Daoy (cell line): ENCODE results near the gene C11orf86. TPM values are rescaled to one million over a fixed set of nuclear protein-coding genes. Genes with fewer than 3 reads are reported as not detected.
"Not testable (repeated sequence)": the region's sequence is repeated elsewhere in the genome, so short reads cannot be mapped to it uniquely, and the experiment has no call there.

Experiments used
- DNase-seq: peaks from one replicate; pipeline ENCODE4 v3.0.0-alpha.2; 2015; ENCODE audit warnings: low read depth
- total RNA-seq: library from RNA; depleted of rRNA; stranded (reverse); fragments of >200 nt; shearing (Covaris generic); gene quantifications from 2 replicates; pipeline ENCODE4 v1.2.3, GENCODE V29; 2014

The C11orf86 gene
- total RNA-seq, 1 experiment from 2014 or later = not detected

GRCh38 chr11:66967670-66968425, 7.3 kb upstream of the C11orf86 start:
- peak; percentile 85 for DNase-seq

GRCh38 chr11:66969584-66970225, 5.4 kb upstream of the C11orf86 start:
- no peak for DNase-seq

- DNase-seq = no peak
Measured at GRCh38 chr11:66970371-66970806, 4.7 kb upstream of the C11orf86 start.

GRCh38 chr11:66970807-66971442, 4.2 kb upstream of the C11orf86 start:
- peak; percentile 95 for DNase-seq

- no peak for DNase-seq
Measured at GRCh38 chr11:66971488-66971887, 3.6 kb upstream of the C11orf86 start.

- no peak for DNase-seq
Measured at GRCh38 chr11:66973956-66974580, 1.0 kb upstream of the C11orf86 start.

GRCh38 chr11:66975405-66976027, 412 bp downstream of the C11orf86 start:
- DNase-seq = no peak

GRCh38 chr11:66976028-66976467, 944 bp downstream of the C11orf86 start:
- DNase-seq = peak; percentile 23

- no peak for DNase-seq
Measured at GRCh38 chr11:66976925-66977324, 1.8 kb downstream of the C11orf86 start.

GRCh38 chr11:66978229-66978628, 3.1 kb downstream of the C11orf86 start:
- no peak for DNase-seq

- no peak for DNase-seq
Measured at GRCh38 chr11:66978717-66979116, 3.6 kb downstream of the C11orf86 start.

- DNase-seq = no peak
Measured at GRCh38 chr11:66979336-66979980, 4.4 kb downstream of the C11orf86 start.

GRCh38 chr11:66981976-66982578, 7.0 kb downstream of the C11orf86 start:
- peak; percentile 94 for DNase-seq

- no peak for DNase-seq
Measured at GRCh38 chr11:66983275-66983924, 8.3 kb downstream of the C11orf86 start.

GRCh38 chr11:66985508-66986177, 10.5 kb downstream of the C11orf86 start:
- no peak for DNase-seq

- no peak for DNase-seq
Measured at GRCh38 chr11:66986178-66986545, 11.1 kb downstream of the C11orf86 start.

- DNase-seq = no peak
Measured at GRCh38 chr11:66987158-66987620, 12.1 kb downstream of the C11orf86 start.

GRCh38 chr11:66987924-66988637, 13.0 kb downstream of the C11orf86 start:
- DNase-seq = no peak

GRCh38 chr11:66988741-66989140, 13.6 kb downstream of the C11orf86 start:
- not testable (repeated sequence) for DNase-seq
